GM04503 (cell line): ENCODE results near the gene SEMA4D.
"Not testable (repeated sequence)": the region's sequence is repeated elsewhere in the genome, so short reads cannot be mapped to it uniquely, and the experiment has no call there.

Source experiments
- DNase-seq: peaks from one replicate; pipeline ENCODE4 v3.0.0-alpha.2; 2012; ENCODE audit warnings: low read depth

SEMA4D gene

GRCh38 chr9:89383030-89383720 is 114.7 kb downstream of the SEMA4D start:
- no peak for DNase-seq

- DNase-seq: no peak
These were observed 115.6 kb downstream of the SEMA4D start for GRCh38 chr9:89382026-89382986.

GRCh38 chr9:89381308-89381609 is 116.7 kb downstream of the SEMA4D start:
- DNase-seq: no peak

GRCh38 chr9:89380437-89381307 is 117.2 kb downstream of the SEMA4D start:
- DNase-seq: no peak

GRCh38 chr9:89379508-89380115 is 118.3 kb downstream of the SEMA4D start:
- no peak for DNase-seq

GRCh38 chr9:89379031-89379430 is 118.9 kb downstream of the SEMA4D start:
- DNase-seq: no peak

- no peak for DNase-seq
These were observed 119.4 kb downstream of the SEMA4D start for GRCh38 chr9:89378541-89378940.

- no peak for DNase-seq
These were observed 120.5 kb downstream of the SEMA4D start for GRCh38 chr9:89377411-89377810.

- no peak for DNase-seq
These were observed 121.1 kb downstream of the SEMA4D start for GRCh38 chr9:89376741-89377351.

GRCh38 chr9:89376286-89376685 is 121.6 kb downstream of the SEMA4D start:
- DNase-seq: no peak

- DNase-seq: no peak
These were observed 122.6 kb downstream of the SEMA4D start for GRCh38 chr9:89375191-89375760.

- DNase-seq: no peak
These were observed 123.7 kb downstream of the SEMA4D start for GRCh38 chr9:89374176-89374575.

GRCh38 chr9:89372979-89373378 is 124.9 kb downstream of the SEMA4D start:
- DNase-seq: no peak

GRCh38 chr9:89372230-89372816 is 125.6 kb downstream of the SEMA4D start:
- no peak for DNase-seq

GRCh38 chr9:89371791-89372190 is 126.1 kb downstream of the SEMA4D start:
- not testable (repeated sequence) for DNase-seq

- no peak for DNase-seq
These were observed 127.3 kb downstream of the SEMA4D start for GRCh38 chr9:89370593-89370992.

GRCh38 chr9:89368978-89369377 is 128.9 kb downstream of the SEMA4D start:
- DNase-seq: no peak

GRCh38 chr9:89368550-89368949 is 129.4 kb downstream of the SEMA4D start:
- DNase-seq: no peak

- DNase-seq: no peak
These were observed 130.0 kb downstream of the SEMA4D start for GRCh38 chr9:89367726-89368437.

GRCh38 chr9:89367281-89367680 is 130.6 kb downstream of the SEMA4D start:
- no peak for DNase-seq
